Stomach (tissue), 4 donors: ENCODE measurements around the gene ZNF778.

Experiments used
- EP300 ChIP-seq: sonication (generic); formaldehyde crosslinking; IDR thresholded peaks from one replicate; pipeline ENCODE4 v1.6.1; 2017; ENCODE audit warnings: antibody characterized with exemption
- POLR2A ChIP-seq, 4 donors: fragments of 450-650 bp; IDR thresholded peaks; one replicate each; pipeline ENCODE4 v1.6.1; 2016; ENCODE audit warnings: antibody characterized with exemption in 4 of 4, control low read depth in 2 of 4, mild to moderate bottlenecking in 1 of 4, moderate library complexity in 1 of 4
- POLR2AphosphoS5 ChIP-seq, 3 donors: sonication (generic); formaldehyde crosslinking; IDR thresholded peaks; one replicate each; pipeline ENCODE4 v1.6.1; 2016; ENCODE audit warnings: antibody characterized with exemption in 3 of 3
- TF ChIP-seq, protein P1 (sequence below), 7 experiments: fragments of 450-650 bp in 4 of 7; fragments of 200-600 bp in 3 of 7; sonication (generic) in 3 of 7; IDR thresholded peaks; one replicate each; pipeline ENCODE4 v1.5.1; 2016 to 2019; ENCODE audit warnings: antibody characterized with exemption in 7 of 7, control low read depth in 2 of 7, mild to moderate bottlenecking in 1 of 7

GRCh38 chr16:89272631-89273030 lies 55.1 kb downstream of the ZNF778 start:
- TF ChIP-seq, protein P1, sequence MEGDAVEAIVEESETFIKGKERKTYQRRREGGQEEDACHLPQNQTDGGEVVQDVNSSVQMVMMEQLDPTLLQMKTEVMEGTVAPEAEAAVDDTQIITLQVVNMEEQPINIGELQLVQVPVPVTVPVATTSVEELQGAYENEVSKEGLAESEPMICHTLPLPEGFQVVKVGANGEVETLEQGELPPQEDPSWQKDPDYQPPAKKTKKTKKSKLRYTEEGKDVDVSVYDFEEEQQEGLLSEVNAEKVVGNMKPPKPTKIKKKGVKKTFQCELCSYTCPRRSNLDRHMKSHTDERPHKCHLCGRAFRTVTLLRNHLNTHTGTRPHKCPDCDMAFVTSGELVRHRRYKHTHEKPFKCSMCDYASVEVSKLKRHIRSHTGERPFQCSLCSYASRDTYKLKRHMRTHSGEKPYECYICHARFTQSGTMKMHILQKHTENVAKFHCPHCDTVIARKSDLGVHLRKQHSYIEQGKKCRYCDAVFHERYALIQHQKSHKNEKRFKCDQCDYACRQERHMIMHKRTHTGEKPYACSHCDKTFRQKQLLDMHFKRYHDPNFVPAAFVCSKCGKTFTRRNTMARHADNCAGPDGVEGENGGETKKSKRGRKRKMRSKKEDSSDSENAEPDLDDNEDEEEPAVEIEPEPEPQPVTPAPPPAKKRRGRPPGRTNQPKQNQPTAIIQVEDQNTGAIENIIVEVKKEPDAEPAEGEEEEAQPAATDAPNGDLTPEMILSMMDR (IDR thresholded peaks at IDR 0.05), result no peak
- TF ChIP-seq POLR2AphosphoS5 (IDR thresholded peaks at IDR 0.05), result no peak
- no peak for TF ChIP-seq POLR2A (IDR thresholded peaks at IDR 0.05)
- TF ChIP-seq EP300, result no peak
